Head of caudate nucleus (tissue), 42 donors: Measurements from ENCODE around the gene SAPCD1.

Experiments used
- DNase-seq, 42 donors: peaks; one replicate each; pipeline versions ENCODE4 v3.0.0 to v3.0.0-alpha.2; 2020 to 2021; ENCODE audit warnings: mixed read lengths in 7 of 42
- intact Hi-C: fragments of 100-400 bp; cut with DNase I; formaldehyde crosslinking; loops from one replicate; pipeline ENCODE4 v1.15.0; 2022

SAPCD1 gene

GRCh38 chr6:31727717-31728671 lies 34.5 kb upstream of the SAPCD1 start:
- DNase-seq, result no peak
- intact Hi-C loops, result no loop called here

GRCh38 chr6:31728767-31729514 lies 33.5 kb upstream of the SAPCD1 start, which contains the start of gene DDAH2:
Gene DDAH2 (minus strand): TSS chr6:31729299. CDS start chr6:31729161, 138 bp downstream.
- peak in 1 of 42 donors; percentile 36 for DNase-seq
- intact Hi-C loops, result no loop called here

DNA sequence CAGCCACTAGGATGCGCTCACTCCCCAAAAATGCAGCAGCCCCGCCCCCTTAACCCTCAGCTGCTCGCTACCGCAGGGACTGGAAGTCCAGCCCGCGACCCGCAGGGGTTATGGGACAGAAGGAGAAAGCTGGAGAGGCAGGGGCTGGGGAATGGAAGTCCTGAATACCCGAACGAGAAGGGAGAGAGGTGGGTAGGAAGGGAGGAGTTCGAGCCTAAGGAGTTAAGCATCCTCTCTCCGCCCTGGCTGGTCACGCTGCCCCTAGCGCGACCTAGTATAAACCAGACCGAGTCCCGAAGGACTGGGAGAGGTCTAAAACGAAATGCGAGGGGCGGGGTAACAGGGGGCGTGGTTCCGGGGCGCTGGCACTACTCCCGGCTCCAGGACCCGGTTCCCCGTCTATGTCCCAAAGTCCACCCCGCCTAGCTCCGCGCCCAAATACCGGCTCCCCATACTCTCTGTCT lies 32.9 kb upstream of the SAPCD1 start:
- intact Hi-C loops, result no loop called here
- DNase-seq, result peak; percentile 58 to 89 (median 79)

GRCh38 chr6:31729979-31730630 lies 32.4 kb upstream of the SAPCD1 start:
- intact Hi-C loops, result no loop called here
- DNase-seq, result peak; percentile 54 to 87 (median 74)

- intact Hi-C loops, result no loop called here
- DNase-seq, result no peak
Measured at GRCh38 chr6:31730631-31731086, 31.8 kb upstream of the SAPCD1 start.

DNA sequence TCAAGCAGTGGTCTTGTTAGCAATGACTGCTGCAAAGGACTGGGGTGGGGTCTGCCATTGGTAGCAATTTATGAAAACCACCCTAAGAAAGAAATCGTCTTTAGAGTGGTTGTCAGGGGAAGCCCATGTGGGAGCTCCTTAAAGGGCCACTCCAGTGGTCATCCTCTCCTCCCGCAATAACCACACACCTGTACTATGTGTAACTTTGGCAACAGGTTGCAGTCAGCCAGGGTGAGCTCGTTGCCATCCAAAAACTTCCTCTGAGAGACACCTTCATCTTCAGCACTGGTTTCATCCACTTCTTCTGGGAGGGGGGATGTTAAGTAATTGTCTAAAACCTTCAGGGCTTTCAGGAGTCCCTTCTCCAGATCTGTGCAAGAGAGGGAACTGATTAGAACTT lies 30.4 kb upstream of the SAPCD1 start:
- intact Hi-C loops, result no loop called here
- no peak for DNase-seq

DNA sequence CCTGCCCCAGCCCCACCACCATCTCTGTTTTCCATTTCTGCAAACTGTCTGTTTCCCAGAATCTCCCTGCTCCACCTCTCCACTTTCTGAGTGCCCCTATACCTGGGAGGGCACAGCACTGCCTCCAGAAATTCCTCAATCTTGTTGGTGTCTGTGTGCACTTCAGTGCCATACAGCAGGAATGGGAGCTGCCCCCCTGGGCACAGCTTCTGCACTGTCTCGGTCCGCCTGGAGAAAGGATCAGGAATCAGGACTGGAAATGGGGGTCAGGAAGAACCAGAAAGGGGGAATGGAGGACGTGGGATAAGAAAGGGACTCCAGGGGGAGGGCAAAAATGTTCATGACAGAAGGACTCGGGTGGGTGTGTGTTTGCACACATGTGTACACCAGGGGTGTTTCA lies 28.7 kb upstream of the SAPCD1 start:
- DNase-seq, result no peak
- intact Hi-C loops, result no loop called here

GRCh38 chr6:31734247-31734820 lies 28.1 kb upstream of the SAPCD1 start:
- no peak for DNase-seq
- intact Hi-C loops, result no loop called here

GRCh38 chr6:31734821-31735406 lies 27.5 kb upstream of the SAPCD1 start:
- peak in 4 of 42 donors; percentile 27 to 56 (median 39) for DNase-seq
- intact Hi-C loops, result loop anchor here (5.0 kb wide), 1 partner anchor 62 kb away; the partner anchor contains the start of gene VARS1

- DNase-seq, result peak in 20 of 42 donors; percentile 20 to 64 (median 40)
- intact Hi-C loops, result loop anchor here (5.0 kb wide), 1 partner anchor 61 kb away; the partner anchor contains the start of gene VARS1
Measured at GRCh38 chr6:31736021-31736767, 26.3 kb upstream of the SAPCD1 start, which contains the start of gene CLIC1. Gene CLIC1 (minus strand): TSS chr6:31736530. CDS start chr6:31736300, 230 bp downstream.

DNA sequence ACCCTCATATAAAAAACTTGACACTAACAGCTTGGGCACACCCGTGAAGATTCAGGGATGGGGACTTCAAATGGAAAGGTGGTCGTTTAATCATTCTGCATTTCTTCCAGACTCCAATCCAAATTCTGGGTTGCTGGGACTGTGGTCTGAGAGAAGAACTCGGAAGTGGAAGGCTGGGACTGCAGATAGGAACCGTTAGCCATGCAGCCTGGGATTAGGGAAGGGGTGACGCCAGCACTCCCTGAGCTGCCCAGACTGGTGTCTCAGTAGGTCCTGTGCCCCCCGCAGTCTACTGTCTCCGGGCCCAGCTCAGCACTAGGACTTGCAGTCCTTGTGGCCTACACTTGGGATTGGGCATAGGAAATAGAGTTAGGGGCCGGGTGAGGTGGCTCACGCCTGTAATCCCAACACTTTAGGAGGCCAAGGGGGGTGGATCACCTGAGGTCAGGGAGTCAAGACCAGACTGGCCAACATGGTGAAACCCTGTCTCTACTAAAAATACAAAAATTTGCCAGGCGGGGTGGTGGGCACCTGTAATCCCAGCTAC lies 25.6 kb upstream of the SAPCD1 start:
- no peak for DNase-seq
- intact Hi-C loops, result loop anchor here (5.0 kb wide), 1 partner anchor 60 kb away; the partner anchor contains the start of gene VARS1

- intact Hi-C loops, result loop anchor here (5.0 kb wide), 1 partner anchor 60 kb away; the partner anchor contains the start of gene VARS1
- DNase-seq, result no peak
Measured at GRCh38 chr6:31737315-31737990, 25.0 kb upstream of the SAPCD1 start.

GRCh38 chr6:31737991-31738979 lies 24.2 kb upstream of the SAPCD1 start:
- intact Hi-C loops, result loop anchor here (5.0 kb wide), 1 partner anchor 59 kb away; the partner anchor contains the start of gene VARS1

GRCh38 chr6:31739639-31740396 lies 22.6 kb upstream of the SAPCD1 start, which contains the start of gene MSH5:
Gene MSH5 (plus strand): TSS chr6:31740005. CDS start chr6:31740467, 462 bp downstream.
- intact Hi-C loops, result loop anchor here (5.0 kb wide), 1 partner anchor 57 kb away; the partner anchor contains the start of gene VARS1
- DNase-seq, result peak; percentile 95 to 99 (median 98)

More at GRCh38 chr6:31737991-31738979, 24.2 kb upstream of the SAPCD1 start:
- DNase-seq, result peak in 16 of 42 donors; percentile 29 to 62 (median 38)
